ENCODE results near the gene CYP8B1. TPM values are rescaled to one million over a fixed set of nuclear protein-coding genes. Genes with fewer than 3 reads are reported as not detected.

The CYP8B1 gene
- total and polyA plus RNA-seq, 2 experiments from 2014 or later: not detected

GRCh38 chr3:42844815-42845214 is 30.9 kb downstream of the CYP8B1 start:
- Histone ChIP-seq H3F3A (ENCODE audit: insufficient read depth) (no peaks in the 10 kb centered on the region), H3K36me3 (ENCODE audit: low read depth) (no peaks in the 10 kb centered on the region), H3K9me3 (ENCODE audit: low read depth) (no peaks in the 10 kb centered on the region), H3K4me3 (no peak overlapping the region), H3K27me3 (replicated peaks; ENCODE audit: insufficient read depth) (no peaks in the 10 kb centered on the region; the same call in 1 of the 2 replicates), H3K27ac (no peak overlapping the region), H3K79me2 (ENCODE audit: insufficient read depth) (no peaks in the 10 kb centered on the region), H3K4me1 (ENCODE audit: insufficient read depth) (no peaks in the 10 kb centered on the region), H3K9me2 (ENCODE audit: insufficient read depth) (no peaks in the 10 kb centered on the region), H4K20me1 (ENCODE audit: insufficient read depth) (no peaks in the 10 kb centered on the region), H2AFZ (no peak overlapping the region), H3K4me2 (ENCODE audit: unreplicated experiment) (no peak overlapping the region), H3K9ac (no peak overlapping the region)
- no peak for DNase-seq
- 81 to 88% methylated on average over 4 of the region's 4 CpGs for WGBS, 2 experiments (ENCODE audit: low coverage in 1 of 2, low lambda C conversion rate in 2 of 2, missing lambda C conversion rate in 2 of 2)
- TF ChIP-seq EZH2 (IDR thresholded peaks at IDR 0.05; ENCODE audit: insufficient read depth, poor library complexity, severe bottlenecking) (no peak), EZH2phosphoT487 (IDR thresholded peaks at IDR 0.05; ENCODE audit: insufficient read depth, low read depth) (no peak)
- in situ Hi-C loops (cut with MboI): no loop called here

DNA sequence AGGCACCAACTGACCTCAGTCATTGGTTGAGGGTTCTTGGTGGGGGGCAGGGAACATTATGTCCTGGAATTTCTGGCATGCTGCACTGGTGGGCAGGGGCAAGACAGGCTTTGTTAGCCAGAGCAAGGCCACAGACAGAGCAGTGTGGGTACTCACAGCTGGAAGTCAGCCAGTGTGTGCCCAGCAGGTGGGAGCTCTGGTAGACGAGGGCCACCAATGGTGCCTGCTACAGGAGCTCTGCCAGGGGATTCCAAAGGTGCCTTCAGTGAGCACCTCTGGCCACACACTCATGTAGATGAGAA is 31.3 kb downstream of the CYP8B1 start:
- Histone ChIP-seq H3K36me3 (ENCODE audit: low read depth) (no peaks in the 10 kb centered on the region), H3K27me3 (replicated peaks; ENCODE audit: insufficient read depth) (no peaks in the 10 kb centered on the region; the same call in 1 of the 2 replicates), H3F3A (ENCODE audit: insufficient read depth) (no peaks in the 10 kb centered on the region), H2AFZ (no peak overlapping the region), H3K9me2 (ENCODE audit: insufficient read depth) (no peaks in the 10 kb centered on the region), H4K20me1 (ENCODE audit: insufficient read depth) (no peaks in the 10 kb centered on the region), H3K27ac (no peak overlapping the region), H3K4me1 (ENCODE audit: insufficient read depth) (no peaks in the 10 kb centered on the region), H3K4me2 (ENCODE audit: unreplicated experiment) (no peak overlapping the region), H3K9ac (no peak overlapping the region), H3K4me3 (no peak overlapping the region), H3K9me3 (ENCODE audit: low read depth) (no peaks in the 10 kb centered on the region), H3K79me2 (ENCODE audit: insufficient read depth) (no peaks in the 10 kb centered on the region)
- in situ Hi-C loops (cut with MboI): no loop called here
- DNase-seq: no peak
- WGBS, 2 experiments (ENCODE audit: low coverage in 1 of 2, low lambda C conversion rate in 2 of 2, missing lambda C conversion rate in 2 of 2): 71 to 75% methylated on average over 1 of the region's 1 CpG
- TF ChIP-seq EZH2phosphoT487 (IDR thresholded peaks at IDR 0.05; ENCODE audit: insufficient read depth, low read depth) (no peak), EZH2 (IDR thresholded peaks at IDR 0.05; ENCODE audit: insufficient read depth, poor library complexity, severe bottlenecking) (no peak)

- H3K27me3 ChIP-seq (replicated peaks; ENCODE audit: insufficient read depth): no peaks in the 10 kb centered on the region; the same call in 1 of the 2 replicates
- DNase-seq: no peak
- H3F3A ChIP-seq (ENCODE audit: insufficient read depth): no peaks in the 10 kb centered on the region
- H3K9me3 ChIP-seq (ENCODE audit: low read depth): no peaks in the 10 kb centered on the region
- no peak overlapping the region for H2AFZ ChIP-seq
- WGBS, 2 experiments (ENCODE audit: low coverage in 1 of 2, low lambda C conversion rate in 2 of 2, missing lambda C conversion rate in 2 of 2): 17 to 24% methylated on average over 6 of the region's 6 CpGs
- no peaks in the 10 kb centered on the region for H4K20me1 ChIP-seq (ENCODE audit: insufficient read depth)
- no peak for TF ChIP-seq EZH2phosphoT487 (IDR thresholded peaks at IDR 0.05; ENCODE audit: insufficient read depth, low read depth)
- TF ChIP-seq EZH2 (IDR thresholded peaks at IDR 0.05; ENCODE audit: insufficient read depth, poor library complexity, severe bottlenecking): no peak
- H3K4me2 ChIP-seq (ENCODE audit: unreplicated experiment): no peak overlapping the region
- no peak overlapping the region for H3K4me3 ChIP-seq
- in situ Hi-C loops (cut with MboI): no loop called here
- no peaks in the 10 kb centered on the region for H3K9me2 ChIP-seq (ENCODE audit: insufficient read depth)
- no peaks in the 10 kb centered on the region for H3K79me2 ChIP-seq (ENCODE audit: insufficient read depth)
- H3K4me1 ChIP-seq (ENCODE audit: insufficient read depth): no peaks in the 10 kb centered on the region
- no peak overlapping the region for H3K27ac ChIP-seq
- H3K36me3 ChIP-seq (ENCODE audit: low read depth): no peaks in the 10 kb centered on the region
- no peak overlapping the region for H3K9ac ChIP-seq
These were observed 31.8 kb downstream of the CYP8B1 start for GRCh38 chr3:42843713-42844411.

- no peaks in the 10 kb centered on the region for H3K4me1 ChIP-seq (ENCODE audit: insufficient read depth)
- in situ Hi-C loops (cut with MboI): no loop called here
- no peak overlapping the region for H3K27ac ChIP-seq
- no peak overlapping the region for H3K9ac ChIP-seq
- no peaks in the 10 kb centered on the region for H3K9me3 ChIP-seq (ENCODE audit: low read depth)
- TF ChIP-seq EZH2phosphoT487 (IDR thresholded peaks at IDR 0.05; ENCODE audit: insufficient read depth, low read depth) (no peak), EZH2 (IDR thresholded peaks at IDR 0.05; ENCODE audit: insufficient read depth, poor library complexity, severe bottlenecking) (no peak)
- no peaks in the 10 kb centered on the region for H3K9me2 ChIP-seq (ENCODE audit: insufficient read depth)
- H4K20me1 ChIP-seq (ENCODE audit: insufficient read depth): no peaks in the 10 kb centered on the region
- no peaks in the 10 kb centered on the region for H3F3A ChIP-seq (ENCODE audit: insufficient read depth)
- no peaks in the 10 kb centered on the region for H3K36me3 ChIP-seq (ENCODE audit: low read depth)
- H3K4me2 ChIP-seq (ENCODE audit: unreplicated experiment): no peak overlapping the region
- no peaks in the 10 kb centered on the region for H3K79me2 ChIP-seq (ENCODE audit: insufficient read depth)
- H2AFZ ChIP-seq: no peak overlapping the region
- WGBS, 2 experiments (ENCODE audit: low coverage in 1 of 2, low lambda C conversion rate in 2 of 2, missing lambda C conversion rate in 2 of 2): 19 to 20% methylated on average over 1 of the region's 1 CpG
- H3K4me3 ChIP-seq: no peak overlapping the region
- no peak for DNase-seq
- H3K27me3 ChIP-seq (replicated peaks; ENCODE audit: insufficient read depth): no peaks in the 10 kb centered on the region; the same call in 1 of the 2 replicates
These were observed 34.3 kb downstream of the CYP8B1 start for GRCh38 chr3:42841332-42841731.
